ENCODE measurements around the gene OGFOD1.
"Not testable (repeated sequence)": the region's sequence is repeated elsewhere in the genome, so short reads cannot be mapped to it uniquely, and the experiment has no call there.

Gene OGFOD1

DNA sequence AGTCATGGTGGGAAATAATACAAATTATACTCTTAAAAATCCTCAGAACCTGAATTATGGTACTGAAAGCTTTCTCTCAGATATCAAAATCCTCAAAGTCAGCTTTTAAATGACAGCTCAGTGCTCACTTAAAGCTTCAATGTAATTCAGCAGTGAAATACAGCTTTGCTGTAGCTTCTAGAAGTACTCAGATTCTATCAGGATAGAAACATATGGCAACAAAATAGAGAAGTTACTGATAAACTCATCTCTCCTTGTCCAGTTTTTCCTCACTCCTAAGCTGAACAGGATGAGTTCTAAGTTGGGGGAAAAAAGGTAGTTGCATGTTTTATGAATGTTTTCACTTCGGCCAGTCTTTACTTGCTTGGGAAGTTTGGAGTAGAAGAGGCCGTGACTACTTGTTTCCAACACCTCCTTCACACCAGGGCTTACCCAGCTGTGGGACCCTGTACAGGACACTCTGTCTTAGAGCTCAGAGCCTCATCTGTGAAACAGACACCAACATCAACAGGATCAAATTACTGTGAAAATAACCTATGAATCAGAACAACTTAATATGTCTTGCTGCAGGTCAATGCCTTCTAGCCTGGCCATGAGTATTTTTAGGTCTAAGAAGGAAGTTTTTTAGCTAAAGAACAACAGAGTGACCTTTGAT, 30.2 kb downstream of the OGFOD1 start:
- no peak for DNase-seq

DNA sequence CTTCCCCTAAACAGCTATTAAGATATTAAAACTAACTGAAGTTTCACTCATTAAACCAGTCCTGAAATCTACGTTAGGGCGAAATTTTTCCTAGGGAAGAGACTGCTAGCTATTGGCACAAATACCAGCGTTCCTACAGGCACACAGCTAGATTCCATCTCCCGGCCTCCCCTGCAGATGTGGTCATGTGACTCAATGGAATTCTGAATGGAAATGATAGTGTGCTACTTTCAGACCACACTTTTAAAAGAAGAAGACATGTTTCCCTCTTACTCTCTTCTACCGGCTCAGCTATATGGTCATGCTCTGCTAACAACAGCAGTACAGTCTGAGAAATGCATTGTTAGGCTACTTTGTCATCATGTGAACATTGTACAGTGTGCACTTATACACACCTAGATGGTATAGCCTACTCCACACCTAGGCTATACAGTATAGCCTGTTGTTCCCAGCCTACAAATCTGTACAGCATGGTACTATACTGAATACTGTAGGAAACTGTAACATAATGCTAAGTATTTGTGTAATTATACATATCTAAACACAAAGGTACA, 31.4 kb downstream of the OGFOD1 start:
- DNase-seq = no peak

DNA sequence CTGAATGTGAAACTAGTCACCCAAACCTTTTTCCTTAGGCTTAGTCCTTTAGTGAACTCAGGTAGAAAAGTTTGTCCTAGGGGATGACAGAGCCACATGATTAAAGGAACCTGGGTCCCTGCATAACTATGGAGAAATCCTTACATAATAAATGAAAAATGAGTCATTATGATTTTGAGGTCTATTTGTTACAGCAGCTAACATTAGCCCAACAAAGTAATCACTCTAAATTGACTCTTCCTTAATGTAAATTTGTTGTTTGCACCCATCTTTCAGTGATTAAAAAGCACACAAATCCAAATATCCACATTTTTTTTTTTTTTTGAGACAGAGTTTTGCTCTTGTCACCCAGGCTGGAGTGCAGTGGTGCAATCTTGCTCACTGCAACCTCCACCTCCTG, 32.0 kb downstream of the OGFOD1 start:
- DNase-seq = no peak

DNA sequence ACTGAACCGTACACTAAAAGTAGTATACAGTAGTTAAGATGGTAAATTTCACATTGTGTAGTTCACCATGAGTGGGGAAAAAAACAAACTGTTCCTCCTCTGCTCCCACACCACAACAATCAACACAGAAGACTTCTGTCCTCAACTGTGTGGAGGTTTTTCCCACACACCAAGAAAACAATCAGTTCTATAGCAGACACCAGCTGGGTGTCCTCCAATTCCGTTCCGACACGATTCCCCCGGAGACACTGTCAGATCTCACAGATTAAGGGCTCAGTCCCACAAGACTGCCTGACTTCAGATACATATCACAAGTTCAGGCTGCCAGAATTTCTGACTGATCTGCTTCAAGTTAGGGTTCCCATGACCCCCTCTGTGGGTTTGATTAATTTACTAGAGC, 36.7 kb downstream of the OGFOD1 start:
- DNase-seq = no peak

DNA sequence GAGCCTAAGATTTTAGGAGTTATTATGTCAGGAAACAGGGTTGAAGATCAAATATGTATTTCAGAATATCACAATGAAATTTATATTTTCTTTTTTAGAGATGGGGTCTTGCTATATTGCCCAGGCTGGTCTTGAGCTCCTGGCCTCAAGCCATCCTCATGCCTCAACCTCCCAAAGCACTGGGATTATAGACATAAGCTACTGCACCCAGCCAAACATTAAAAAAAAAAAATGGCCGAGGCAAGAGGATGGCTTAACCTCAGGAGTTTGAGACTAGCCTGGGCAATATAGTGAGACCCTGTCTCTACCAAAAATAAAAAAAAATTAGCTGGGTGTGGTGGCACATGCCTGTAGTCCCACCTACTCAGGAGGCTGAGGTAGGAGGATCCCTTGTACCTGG, 37.5 kb downstream of the OGFOD1 start:
- not testable (repeated sequence) for DNase-seq

DNA sequence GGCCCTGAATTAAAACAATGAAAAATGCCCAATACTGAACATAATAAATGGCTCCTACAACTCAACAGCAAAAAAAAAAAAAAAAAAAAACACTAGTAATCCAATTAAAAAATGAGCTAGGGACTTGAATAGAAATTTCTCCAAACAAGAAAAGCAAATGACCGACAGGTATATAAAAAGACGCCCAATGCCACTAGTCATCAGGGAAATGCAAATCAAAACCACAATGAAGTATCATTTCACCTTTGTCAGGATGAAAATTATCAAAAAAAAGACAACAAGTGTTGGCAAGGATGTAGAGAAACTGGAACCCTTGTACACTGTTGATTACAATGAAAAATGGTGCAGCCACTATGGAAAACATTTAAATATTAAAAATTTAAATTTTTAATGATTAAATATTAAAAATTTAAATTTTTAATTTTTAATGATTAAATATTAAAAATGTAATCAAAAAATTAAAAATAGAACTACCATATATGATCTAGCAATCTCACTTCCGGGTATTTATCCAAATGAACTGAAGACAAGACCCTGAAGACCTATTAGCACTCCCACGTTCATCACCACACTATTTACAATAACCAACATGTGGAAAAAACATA, 40.4 kb downstream of the OGFOD1 start:
- no peak for DNase-seq

DNA sequence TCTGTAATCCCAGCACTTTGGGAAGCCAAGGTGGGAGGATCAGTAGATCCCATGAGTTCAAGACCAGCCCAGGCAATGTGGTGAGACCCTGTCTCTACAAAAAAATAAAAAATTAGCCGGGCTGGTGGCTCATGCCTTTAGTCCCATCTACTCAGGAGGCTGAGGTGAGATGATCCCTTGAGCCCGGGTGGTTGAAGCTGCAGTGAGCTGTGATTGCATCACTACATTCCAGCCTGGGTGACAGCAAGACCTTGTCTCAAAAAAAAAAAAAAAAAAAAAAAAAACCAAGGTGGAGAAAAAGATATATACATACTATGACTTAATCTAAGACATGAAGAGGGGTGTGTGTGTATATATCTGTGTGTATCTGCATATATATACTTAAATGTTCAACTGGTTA, 41.8 kb downstream of the OGFOD1 start:
- DNase-seq = no peak

DNA sequence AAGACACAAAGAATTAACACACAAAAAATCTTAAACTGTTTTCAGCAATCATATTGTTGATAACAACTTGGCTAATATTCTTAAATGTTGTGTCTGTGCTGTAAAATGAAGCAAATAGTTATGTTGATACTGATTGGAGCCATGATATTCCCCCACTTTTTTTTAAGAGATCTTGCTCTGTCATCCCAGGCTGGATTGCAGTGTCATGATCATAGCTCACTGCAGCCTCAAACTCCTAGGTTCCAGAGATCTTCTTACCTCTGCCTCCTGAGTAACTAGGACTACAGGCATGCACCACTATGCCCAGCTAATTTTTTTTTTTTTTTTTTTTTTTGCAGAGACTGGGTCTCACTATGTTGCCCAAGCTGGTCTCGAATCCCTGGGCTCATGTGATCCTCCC, 42.5 kb downstream of the OGFOD1 start:
- no peak for DNase-seq

DNA sequence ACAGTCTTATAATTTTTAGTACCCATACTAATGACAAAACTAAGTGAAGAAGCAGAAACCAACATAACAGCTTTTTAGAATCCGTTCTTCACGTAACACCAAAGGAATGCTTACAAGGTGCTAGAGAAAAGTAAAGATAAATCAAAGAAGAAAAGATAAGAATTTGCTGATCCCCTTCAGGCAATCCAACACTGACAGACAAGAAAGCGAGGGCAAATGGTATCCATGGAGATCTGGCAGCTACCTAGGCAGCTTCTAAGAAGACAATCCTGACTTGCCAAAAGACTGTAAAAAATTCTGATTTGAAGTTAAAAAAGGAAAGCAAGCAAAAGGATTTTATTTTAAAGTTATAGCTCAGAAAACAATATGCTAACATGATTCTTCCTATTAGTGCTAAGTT, 53.8 kb downstream of the OGFOD1 start:
- DNase-seq = no peak

DNA sequence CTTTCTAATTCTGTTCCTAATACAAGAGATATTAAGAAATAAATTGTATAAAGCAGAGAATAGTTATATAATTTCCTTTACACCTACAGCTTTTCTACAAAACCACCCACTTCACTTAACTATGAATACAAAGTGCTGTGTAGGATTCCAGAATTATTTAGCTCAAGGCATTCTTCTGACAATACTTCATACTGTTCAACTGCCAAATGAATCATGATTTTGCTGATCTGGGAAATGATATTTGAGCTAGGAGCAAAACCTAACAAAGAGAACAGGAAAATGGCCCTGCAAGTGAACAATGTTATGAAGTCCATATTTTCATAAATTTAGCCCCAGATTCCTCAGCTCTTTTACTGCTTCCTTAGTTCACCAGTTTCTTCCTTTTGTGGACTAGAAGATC, 55.6 kb downstream of the OGFOD1 start:
- no peak for DNase-seq

DNA sequence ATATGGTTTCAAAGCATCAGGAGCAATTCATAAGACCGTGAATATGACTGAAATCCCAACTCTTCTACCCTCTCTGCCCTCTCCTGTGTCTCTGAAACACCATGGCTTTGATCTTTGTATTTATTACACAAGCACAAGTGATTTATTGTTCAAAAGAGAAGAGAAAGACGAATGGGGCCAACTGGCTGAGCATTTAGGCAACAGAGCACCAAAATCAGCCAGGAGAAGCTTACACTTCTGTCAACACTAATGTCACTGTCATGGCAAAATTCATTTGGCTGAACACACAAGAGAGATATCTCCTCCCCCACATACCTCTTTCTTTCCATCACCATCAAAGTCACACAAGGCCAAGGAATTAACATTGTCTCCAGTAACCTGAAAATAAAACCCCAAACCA, 59.2 kb downstream of the OGFOD1 start:
- no peak for DNase-seq

DNA sequence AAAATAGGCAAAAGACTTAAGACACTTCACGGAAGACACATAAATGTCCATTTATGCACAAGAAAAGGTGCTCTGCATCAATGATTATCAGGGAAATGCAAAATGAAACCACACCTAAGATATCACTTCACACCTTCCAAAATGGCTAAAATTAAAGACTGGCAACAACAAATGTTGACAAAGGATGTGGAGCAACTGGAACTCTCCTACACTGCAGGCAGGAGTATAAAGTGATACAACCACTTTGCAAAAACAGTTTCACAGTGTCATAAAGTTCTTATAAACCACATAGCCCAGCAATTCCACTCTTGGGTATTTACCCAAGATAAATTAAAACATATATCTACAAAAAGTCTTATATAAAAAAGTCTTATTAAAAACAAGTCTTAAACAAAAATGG, 60.7 kb downstream of the OGFOD1 start:
- no peak for DNase-seq

DNA sequence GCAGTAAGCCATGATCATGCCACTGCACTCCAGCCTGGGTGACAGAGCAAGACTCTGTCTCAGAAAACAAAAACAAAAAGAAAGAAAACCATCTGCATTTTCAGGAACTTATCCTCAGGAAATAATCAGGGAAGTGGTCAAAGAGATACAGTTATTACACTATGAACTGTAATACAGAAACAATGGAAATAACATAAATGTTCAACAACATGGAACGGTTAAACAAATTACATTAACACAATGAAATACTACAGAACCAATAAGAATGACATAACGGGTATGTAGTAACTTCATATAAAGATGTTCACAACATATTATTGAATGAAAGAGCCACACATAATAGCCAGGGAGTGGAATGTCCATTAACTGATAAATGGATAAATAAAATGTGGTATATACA, 61.7 kb downstream of the OGFOD1 start:
- DNase-seq = no peak

DNA sequence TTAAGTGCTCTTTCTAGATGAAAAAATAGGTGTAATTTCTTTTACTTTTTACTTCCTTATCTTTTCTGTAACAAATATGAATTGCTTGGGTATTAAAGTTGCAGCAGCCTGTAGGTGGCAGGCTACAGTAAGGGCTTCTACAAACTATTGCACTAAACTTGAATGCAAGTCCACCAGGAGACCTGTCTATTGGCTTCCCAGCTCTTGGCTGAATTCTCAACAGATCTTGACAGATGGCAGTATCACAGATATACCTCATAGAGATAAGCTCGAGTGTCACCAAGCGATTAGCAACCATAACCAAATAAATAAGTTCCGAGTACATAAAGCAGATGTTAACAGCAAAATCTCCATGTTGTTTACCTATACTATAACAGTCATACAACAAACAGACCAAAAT, 62.6 kb downstream of the OGFOD1 start:
- DNase-seq = peak; percentile 65

DNA sequence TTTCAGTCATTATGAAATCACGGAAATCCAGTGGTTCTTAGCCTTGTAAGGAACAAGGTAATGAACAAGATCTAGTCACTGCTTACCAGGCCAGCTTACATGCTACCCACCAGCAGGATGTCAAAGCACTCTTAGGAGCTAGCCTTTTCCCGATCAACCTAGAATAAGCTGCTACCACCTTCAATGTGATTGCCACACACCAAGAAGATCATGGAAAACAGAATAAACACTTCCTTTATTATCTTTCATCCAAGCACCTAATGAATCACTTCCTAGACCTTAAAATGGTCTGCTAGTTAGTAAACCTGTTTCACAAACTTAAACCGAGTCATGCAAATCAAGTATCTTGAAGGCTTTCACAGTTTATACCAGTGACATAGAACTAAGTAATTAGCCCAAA, 63.5 kb downstream of the OGFOD1 start:
- DNase-seq = no peak

DNA sequence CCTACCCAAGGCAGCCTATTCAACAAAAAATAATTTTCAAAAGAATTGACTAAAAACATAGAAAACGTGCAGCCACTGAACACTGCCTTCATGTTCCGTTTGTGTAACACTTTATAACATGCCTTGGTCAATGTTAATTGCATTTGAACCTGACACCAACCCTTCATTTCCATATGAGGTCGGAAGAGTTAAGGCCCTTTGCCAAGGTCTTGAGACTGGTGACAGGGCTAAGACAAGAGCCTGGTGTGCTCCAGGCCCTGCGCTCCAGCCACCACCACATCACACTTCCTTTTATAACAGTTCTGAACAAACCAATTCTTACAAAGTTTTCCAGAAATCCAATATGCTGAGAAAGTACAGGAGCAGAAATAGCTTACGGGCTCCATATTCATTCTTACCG, 64.3 kb downstream of the OGFOD1 start:
- DNase-seq = no peak

DNA sequence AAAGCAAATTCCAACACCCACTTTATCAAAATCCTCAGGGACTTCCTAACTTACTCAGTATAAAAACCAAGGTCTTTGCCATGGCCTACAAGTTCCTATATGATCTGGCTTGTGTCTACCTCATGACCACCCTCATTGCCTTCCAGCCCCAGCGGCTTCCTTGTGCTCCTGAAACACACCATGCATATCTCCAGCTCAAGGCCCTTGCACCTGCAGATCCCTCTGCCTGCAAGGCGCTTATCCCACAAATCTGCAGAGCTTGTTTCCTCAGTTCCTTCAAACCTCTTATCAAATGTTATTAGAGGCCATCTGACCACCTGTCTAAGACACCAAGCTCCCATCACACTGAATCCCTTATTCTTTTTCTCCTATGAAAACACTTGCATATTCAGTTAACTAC, 65.9 kb downstream of the OGFOD1 start:
- no peak for DNase-seq

DNA sequence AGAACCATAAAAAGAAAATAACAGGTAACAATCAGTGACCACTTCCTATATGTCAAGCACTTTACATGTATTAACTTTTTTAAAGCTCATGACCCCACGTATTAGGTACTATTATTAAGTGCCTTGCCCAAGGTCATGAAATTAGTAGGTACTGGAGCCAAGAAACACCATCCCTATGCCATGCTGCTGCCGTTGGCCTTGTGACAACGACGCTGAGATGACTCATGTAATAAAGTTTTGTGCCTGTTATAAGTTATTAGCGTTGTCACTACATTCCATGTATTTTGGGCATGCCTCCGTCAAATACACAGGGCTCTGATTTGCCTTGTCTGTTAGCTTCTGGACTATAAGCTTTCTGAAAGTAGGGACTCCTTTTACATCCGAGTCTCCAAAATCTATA, 67.1 kb downstream of the OGFOD1 start:
- DNase-seq = no peak

DNA sequence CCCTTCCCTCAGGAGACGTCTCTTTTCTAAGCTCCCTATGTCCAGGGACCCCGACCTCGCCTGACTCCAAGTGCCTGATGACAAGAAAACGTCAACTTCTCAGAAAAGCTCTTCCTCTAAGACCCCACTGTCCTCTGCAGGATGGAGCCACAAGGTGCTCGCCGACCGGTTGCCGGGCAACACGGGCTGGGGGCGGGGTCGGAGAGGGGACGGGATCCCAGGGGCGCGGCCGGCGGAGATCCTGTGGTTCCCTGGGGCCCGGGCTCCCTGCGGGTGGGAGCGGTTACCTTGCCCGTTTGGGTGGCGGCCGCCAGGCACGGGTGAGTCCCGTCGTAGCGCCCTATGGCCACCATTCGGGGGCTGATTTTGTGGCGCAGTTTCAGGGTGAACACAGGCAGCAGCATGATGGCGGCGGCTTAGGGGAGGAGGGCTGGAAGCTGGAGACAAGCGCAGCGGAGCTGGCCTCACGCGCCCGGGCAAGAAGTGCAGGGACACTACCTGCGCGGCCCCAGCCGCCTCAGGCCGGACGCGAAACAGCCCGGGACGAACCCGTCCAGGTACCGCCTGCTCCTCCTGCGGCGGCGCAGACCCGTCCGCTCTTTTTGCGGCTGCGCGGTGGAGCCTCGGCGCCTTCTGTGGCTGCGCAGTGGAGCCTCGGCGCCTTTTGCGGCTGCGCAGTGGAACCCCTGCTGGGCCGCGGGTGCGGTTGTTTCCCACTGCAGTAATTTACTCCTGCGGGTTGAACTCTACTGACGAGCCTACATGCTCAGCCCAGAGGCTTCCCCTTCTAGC, 68.3 kb downstream of the OGFOD1 start, which contains the start of gene BBS2:
Gene BBS2 (minus strand): TSS at position 566 of the 792 bp plus-strand sequence. CDS start 162 bp downstream, at position 404.
- DNase-seq = peak; percentile 91

DNA sequence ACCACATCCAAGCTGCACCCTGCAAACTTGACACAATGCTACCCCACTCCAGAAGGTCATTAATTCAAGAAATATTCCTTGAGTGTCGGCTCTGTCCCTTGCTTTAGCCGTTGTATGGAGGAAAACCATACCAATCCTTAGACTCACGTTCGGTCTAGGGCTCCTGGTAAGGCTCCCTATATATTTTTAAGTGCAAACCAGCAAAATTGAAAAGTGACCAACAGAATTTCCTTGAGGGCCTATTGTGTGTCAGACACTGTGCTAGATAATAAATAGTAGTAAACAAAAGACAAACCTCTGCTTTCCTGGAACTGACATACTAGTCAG, 68.9 kb downstream of the OGFOD1 start:
- no peak for DNase-seq

DNA sequence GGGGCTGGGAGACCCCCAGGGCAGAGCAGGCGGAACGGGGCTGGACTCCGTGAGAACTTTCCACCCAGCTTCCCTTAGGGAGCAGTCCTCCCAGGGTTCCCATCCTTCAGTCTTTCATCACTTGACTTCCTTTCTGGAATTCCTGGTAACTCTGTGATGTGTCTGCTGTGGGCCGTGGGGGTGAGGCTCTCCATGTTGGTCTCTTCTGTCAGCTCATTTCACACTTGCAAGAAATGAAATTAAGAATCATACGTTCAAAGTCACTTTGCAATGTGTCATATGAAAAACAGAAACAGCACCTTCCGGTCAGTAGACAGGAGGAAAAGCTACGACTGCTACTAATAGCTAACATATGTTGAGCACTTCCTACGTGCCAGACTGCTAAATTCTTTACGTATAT, 73.9 kb downstream of the OGFOD1 start:
- DNase-seq = no peak
